Measurements from ENCODE around the gene IL26. TPM values are rescaled to one million over a fixed set of nuclear protein-coding genes. Genes with fewer than 3 reads are reported as not detected.

The IL26 gene, protein sequence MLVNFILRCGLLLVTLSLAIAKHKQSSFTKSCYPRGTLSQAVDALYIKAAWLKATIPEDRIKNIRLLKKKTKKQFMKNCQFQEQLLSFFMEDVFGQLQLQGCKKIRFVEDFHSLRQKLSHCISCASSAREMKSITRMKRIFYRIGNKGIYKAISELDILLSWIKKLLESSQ
- under 1 TPM; 0.33 to 0.42 TPM for total RNA-seq

DNA sequence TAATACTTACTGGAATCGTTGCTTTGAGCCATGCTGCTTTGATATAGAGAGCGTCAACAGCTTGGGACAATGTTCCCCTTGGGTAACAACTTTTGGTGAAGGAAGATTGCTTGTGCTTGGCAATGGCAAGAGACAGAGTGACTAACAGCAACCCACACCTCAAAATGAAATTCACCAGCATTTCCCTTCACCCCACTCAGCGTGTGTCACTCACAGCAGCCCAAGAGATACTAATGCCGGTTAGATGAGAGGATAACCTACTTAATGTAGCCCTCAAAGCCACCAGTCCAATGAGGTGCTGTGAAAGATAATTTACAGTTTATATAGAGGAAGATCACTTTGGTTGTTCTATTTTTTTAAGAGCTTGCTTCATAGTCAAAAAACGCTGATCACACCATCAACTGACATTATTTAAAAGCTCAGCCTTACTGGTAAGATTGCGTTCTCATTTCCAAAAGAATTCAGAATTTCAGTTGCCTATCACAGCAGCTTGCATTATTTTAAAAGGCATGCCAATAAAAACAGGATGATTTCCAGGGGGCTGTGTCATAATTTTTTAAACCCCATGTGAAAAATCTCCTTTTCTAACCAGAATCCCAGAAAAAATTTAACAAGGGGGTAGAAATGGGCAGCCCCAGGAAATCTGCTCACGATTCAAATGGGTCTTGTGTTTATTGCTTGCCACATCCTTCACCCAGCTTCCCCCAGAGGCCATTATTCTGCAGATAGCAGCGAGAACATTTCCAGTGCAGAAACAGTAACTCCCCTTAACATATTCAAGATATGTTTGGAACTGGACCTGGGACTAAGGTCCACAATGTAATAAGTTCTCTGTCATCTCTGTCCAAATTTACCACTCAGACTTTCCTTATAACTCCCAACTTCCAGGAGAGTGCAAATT lies at the start of gene IL26:
Gene IL26, minus strand, starts transcription at position 235 of the 901 bp plus-strand sequence. Its CDS starts 54 bp downstream, at position 181.
- intact Hi-C loops (cut with micrococcal nuclease): no loop called here
- no peaks in the 10 kb centered on the region for H3K36me3 Mint-ChIP-seq (ENCODE audit: low read depth)
- peaks cover 7% of the 10 kb centered on the region for H3K4me1 Mint-ChIP-seq (ENCODE audit: low read depth)
- H3K27ac Mint-ChIP-seq: no peak within 1 kb of the TSS
- no peaks in the 10 kb centered on the region for H3K9me3 Mint-ChIP-seq
- DNase-seq: no peak
- H3K4me3 Mint-ChIP-seq: no peak within 1 kb of the TSS
- CTCF ChIA-PET: interaction anchor here (4.6 to 6.1 kb wide), 2 partner anchors 11 to 91 kb away, joined by 41 to 132 read pairs; no protein-coding TSS in a partner anchor
- peaks cover 3% of the 10 kb centered on the region for H3K27me3 Mint-ChIP-seq (ENCODE audit: low read depth)

DNA sequence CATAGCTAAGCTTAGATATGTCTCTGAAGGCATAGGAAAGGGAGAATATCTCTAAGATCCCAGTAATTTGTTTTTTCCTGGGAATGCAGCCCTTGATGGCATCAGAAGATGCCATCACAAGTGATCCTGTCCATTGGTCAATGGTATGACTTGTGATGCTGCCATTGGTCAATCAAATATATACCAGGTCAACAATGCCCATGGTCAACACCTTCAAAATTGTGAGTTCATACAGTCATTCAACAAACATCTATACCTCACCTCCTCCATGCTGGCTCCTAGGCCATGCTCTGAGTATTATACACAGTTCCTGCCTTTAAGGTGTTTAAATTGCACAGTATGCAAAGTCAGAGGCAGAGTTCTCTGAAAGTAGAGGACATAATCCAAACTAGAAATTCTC lies 47.1 kb upstream of the IL26 start:
- DNase-seq: no peak
- no peak overlapping the region for H3K27ac Mint-ChIP-seq
- H3K27me3 Mint-ChIP-seq (ENCODE audit: low read depth): peaks cover 29% of the 10 kb centered on the region
- CTCF ChIA-PET: interaction anchor here (2.7 kb wide), 1 partner anchor 50 kb away, joined by 7 read pairs; no protein-coding TSS in a partner anchor
- intact Hi-C loops (cut with micrococcal nuclease): no loop called here
- H3K4me3 Mint-ChIP-seq: no peak overlapping the region
- H3K4me1 Mint-ChIP-seq (ENCODE audit: low read depth): peaks cover 14% of the 10 kb centered on the region
- no peaks in the 10 kb centered on the region for H3K36me3 Mint-ChIP-seq (ENCODE audit: low read depth)
- no peaks in the 10 kb centered on the region for H3K9me3 Mint-ChIP-seq

DNA sequence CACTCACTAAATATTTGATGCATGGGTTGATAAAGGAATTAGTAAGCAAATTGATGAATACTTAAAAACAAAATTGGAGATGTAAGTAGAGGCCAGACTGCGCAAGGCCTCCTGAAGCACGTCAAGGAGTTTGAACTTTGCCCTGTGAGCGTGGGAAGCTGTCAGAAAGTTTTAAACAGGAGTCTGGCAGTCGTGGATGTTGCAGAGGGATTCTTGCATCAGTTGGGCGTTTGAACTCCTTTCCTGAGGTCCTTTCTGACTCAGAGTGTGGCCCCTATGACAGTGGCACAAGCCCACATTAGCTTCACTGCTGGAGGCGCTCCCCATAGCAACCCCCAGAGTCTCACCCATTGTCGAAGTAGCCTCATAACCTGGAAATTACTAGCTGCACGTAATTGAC lies 45.7 kb upstream of the IL26 start:
- no peaks in the 10 kb centered on the region for H3K36me3 Mint-ChIP-seq (ENCODE audit: low read depth)
- intact Hi-C loops (cut with micrococcal nuclease): no loop called here
- no peak overlapping the region for H3K27ac Mint-ChIP-seq
- H3K4me3 Mint-ChIP-seq: no peak overlapping the region
- H3K27me3 Mint-ChIP-seq (ENCODE audit: low read depth): peaks cover 28% of the 10 kb centered on the region
- CTCF ChIA-PET: interaction anchor here (2.7 kb wide), 1 partner anchor 48 kb away, joined by 7 read pairs; no protein-coding TSS in a partner anchor
- peaks cover 8% of the 10 kb centered on the region for H3K4me1 Mint-ChIP-seq (ENCODE audit: low read depth)
- H3K9me3 Mint-ChIP-seq: no peaks in the 10 kb centered on the region
- DNase-seq: no peak

DNA sequence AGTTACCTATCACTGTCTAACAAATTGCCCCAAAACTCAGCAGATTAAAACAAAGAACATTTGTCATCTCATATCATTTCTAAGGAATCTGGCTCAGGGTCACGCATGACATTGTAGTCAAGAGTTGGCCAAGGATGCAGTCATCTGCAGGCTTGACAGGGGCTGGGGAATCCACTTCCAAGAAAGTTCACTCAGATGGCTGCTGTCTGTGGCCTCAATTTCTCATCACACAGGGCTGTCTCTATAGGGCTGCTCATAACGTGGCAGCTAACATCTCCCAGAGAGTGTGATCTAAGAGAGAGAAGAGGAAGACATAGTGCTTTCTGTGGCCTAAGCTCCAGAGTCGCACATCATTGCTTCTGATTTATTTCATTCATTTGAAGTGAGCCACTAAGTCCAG lies 44.7 kb upstream of the IL26 start:
- H3K4me1 Mint-ChIP-seq (ENCODE audit: low read depth): peaks cover 8% of the 10 kb centered on the region
- CTCF ChIA-PET: no interaction called here
- no peaks in the 10 kb centered on the region for H3K36me3 Mint-ChIP-seq (ENCODE audit: low read depth)
- no peak for DNase-seq
- no peaks in the 10 kb centered on the region for H3K9me3 Mint-ChIP-seq
- H3K4me3 Mint-ChIP-seq: no peak overlapping the region
- intact Hi-C loops (cut with micrococcal nuclease): no loop called here
- H3K27ac Mint-ChIP-seq: no peak overlapping the region
- peaks cover 26% of the 10 kb centered on the region for H3K27me3 Mint-ChIP-seq (ENCODE audit: low read depth)

DNA sequence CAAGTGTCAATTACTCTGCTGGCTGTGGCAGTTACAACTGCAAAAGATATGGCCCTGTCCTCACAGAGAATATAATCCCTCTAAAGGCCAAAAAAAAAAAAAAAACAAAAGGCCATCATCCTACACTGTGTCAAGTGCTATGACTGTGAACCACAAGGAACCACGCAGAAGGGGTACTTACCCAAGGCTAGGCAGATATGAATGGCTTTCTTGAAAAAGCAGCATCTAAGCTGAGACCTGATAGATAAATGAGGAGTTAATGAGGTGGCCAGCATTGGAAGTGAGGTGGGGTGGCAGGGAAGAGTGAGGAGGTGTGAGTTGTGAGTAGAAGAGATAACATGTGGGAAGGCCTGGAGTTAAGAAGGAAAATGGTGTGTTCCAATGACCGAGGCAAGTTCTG lies 44.2 kb upstream of the IL26 start:
- no peak for DNase-seq
- H3K36me3 Mint-ChIP-seq (ENCODE audit: low read depth): no peaks in the 10 kb centered on the region
- no peak overlapping the region for H3K4me3 Mint-ChIP-seq
- H3K27me3 Mint-ChIP-seq (ENCODE audit: low read depth): peaks cover 27% of the 10 kb centered on the region
- CTCF ChIA-PET: interaction anchor here (0.9 kb wide), 1 partner anchor 46 kb away, joined by 3 read pairs; no protein-coding TSS in a partner anchor
- peaks cover 10% of the 10 kb centered on the region for H3K4me1 Mint-ChIP-seq (ENCODE audit: low read depth)
- intact Hi-C loops (cut with micrococcal nuclease): no loop called here
- H3K9me3 Mint-ChIP-seq: no peaks in the 10 kb centered on the region
- H3K27ac Mint-ChIP-seq: no peak overlapping the region

DNA sequence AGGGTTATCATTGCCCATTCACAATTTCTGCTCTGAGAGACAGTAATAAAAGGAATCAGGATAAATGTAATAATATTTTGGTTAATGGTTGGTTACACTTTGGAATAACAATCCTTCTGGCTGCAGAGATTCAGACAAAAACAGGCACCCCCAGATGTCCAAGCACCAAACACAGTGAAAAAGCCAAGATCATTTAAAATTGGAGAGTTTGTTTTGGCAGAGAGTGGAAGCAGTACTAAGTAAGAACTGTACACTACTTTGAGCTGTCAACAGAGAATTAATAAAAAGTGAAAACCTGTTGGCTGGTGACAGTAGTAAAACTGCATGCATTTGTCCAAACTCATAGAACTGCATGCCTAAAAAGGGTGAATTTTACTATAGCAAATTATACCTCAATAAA lies 43.4 kb upstream of the IL26 start:
- Mint-ChIP-seq H3K4me3 (no peak overlapping the region), H3K27me3 (ENCODE audit: low read depth) (peaks cover 35% of the 10 kb centered on the region), H3K36me3 (ENCODE audit: low read depth) (no peaks in the 10 kb centered on the region), H3K9me3 (no peaks in the 10 kb centered on the region), H3K27ac (no peak overlapping the region), H3K4me1 (ENCODE audit: low read depth) (peaks cover 12% of the 10 kb centered on the region)
- intact Hi-C loops (cut with micrococcal nuclease): loop anchor here (1.0 kb wide), 1 partner anchor 7 kb away; no protein-coding TSS in a partner anchor
- DNase-seq: no peak
- CTCF ChIA-PET: interaction anchor here (0.9 kb wide), 1 partner anchor 47 kb away, joined by 3 read pairs; no protein-coding TSS in a partner anchor

DNA sequence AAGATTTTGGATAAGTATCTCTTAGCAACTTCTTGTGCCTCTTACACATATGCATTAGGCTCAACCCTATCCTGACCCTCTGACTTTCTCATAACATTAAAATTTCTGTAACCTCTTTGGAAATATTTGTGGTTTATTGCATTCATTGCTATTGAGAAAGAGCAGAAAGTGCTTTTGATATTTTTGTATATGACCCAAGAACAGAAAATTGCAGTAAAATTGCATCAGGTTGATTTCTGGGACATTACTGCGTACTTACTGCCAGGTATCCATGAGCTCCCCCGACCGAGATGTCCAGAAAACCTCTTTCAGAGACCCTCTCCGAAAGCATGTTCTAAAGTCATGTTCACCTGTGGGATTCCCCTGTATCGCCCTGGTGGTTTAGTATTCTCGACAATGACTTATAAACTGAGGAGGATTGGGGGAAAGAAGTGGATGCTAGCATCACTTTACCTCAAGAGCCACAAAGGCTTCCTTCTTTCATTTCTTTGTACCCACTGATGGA lies 42.3 kb upstream of the IL26 start:
- no peak overlapping the region for H3K27ac Mint-ChIP-seq
- CTCF ChIA-PET: no interaction called here
- peaks cover 41% of the 10 kb centered on the region for H3K27me3 Mint-ChIP-seq (ENCODE audit: low read depth)
- peaks cover 12% of the 10 kb centered on the region for H3K4me1 Mint-ChIP-seq (ENCODE audit: low read depth)
- no peaks in the 10 kb centered on the region for H3K9me3 Mint-ChIP-seq
- peak; percentile 16 for DNase-seq
- intact Hi-C loops (cut with micrococcal nuclease): loop anchor here (1.0 kb wide), 1 partner anchor 8 kb away; no protein-coding TSS in a partner anchor
- H3K36me3 Mint-ChIP-seq (ENCODE audit: low read depth): no peaks in the 10 kb centered on the region
- H3K4me3 Mint-ChIP-seq: no peak overlapping the region

DNA sequence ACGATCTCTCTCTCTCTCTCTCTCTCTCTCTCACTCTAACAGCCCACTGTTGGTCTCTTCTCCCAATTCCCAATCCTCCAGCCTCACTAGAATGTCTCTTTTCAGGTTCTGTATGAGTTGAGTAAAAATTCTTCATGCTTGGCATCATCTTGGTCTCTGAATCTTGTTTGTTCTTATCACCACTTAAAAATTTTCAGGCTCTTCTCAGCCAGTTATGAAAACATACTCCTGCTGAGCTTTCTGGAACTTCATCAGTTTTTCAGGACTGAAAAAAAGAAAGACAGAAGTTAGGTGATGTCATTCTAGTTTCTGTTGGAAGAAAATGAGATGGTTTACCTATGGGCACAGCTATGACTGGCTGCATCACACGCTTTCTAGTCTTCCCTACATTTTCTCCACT lies 39.2 kb upstream of the IL26 start:
- Mint-ChIP-seq H3K36me3 (ENCODE audit: low read depth) (no peaks in the 10 kb centered on the region), H3K9me3 (no peaks in the 10 kb centered on the region), H3K27ac (no peak overlapping the region), H3K4me3 (no peak overlapping the region), H3K27me3 (ENCODE audit: low read depth) (peaks cover 36% of the 10 kb centered on the region), H3K4me1 (ENCODE audit: low read depth) (peaks cover 28% of the 10 kb centered on the region)
- intact Hi-C loops (cut with micrococcal nuclease): no loop called here
- no peak for DNase-seq
- CTCF ChIA-PET: no interaction called here

DNA sequence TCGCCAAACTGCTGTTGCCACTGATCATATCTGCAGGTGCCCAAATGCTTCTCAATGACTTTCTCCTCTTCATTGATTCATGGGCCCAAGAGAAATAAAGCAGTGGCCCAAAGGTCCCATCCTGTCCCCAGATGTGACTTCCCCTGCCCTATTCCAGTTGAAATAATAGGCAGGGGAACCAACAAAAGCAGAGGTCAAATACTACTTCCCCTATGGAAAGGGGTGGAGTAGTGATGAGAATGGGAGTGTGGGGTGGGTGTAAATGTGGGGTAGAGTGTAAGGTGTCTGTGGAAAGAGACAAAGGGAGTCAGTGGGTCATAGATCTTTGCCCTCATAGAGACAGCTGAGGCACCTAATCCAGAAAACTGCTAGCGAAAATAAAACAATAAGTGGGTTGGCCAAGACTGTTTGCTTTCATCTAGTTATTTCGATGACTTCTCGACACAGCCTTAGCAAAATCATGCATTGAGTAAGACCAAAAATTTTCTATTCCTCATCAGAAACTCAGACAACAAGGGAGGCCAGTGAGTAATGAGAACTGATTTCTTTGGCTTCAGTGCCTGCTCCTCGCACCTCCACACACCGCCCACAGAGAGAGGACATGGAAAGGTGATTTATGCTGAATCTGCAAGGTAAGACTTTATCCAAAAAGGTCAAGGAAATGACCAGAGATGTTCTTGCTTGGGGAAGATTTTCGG lies 38.7 kb upstream of the IL26 start:
- peaks cover 34% of the 10 kb centered on the region for H3K4me1 Mint-ChIP-seq (ENCODE audit: low read depth)
- CTCF ChIA-PET: no interaction called here
- intact Hi-C loops (cut with micrococcal nuclease): no loop called here

DNA sequence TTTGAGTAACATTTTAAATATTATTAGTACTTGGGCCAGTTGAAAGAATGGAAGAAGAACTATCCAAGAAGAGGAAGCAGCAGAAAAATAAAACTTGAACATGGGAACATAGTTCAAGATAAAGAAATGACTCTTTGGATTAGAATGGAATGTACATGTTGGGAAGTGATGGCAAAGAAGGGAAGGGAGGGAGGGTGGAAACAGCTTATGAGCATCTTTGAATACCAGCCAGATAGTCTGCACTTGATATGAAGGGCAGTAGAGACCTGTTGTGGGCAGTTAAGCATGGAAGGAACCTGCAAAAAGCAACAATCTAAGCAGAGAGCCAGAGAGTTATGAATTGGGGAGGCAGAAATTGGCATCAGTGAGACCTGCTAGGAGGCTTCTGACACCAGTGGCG lies 37.8 kb upstream of the IL26 start:
- CTCF ChIA-PET: no interaction called here
- Mint-ChIP-seq H3K27me3 (ENCODE audit: low read depth) (peaks cover 24% of the 10 kb centered on the region), H3K9me3 (no peaks in the 10 kb centered on the region), H3K36me3 (ENCODE audit: low read depth) (no peaks in the 10 kb centered on the region), H3K27ac (no peak overlapping the region), H3K4me3 (no peak overlapping the region), H3K4me1 (ENCODE audit: low read depth) (peaks cover 36% of the 10 kb centered on the region)
- intact Hi-C loops (cut with micrococcal nuclease): no loop called here
- no peak for DNase-seq

More for the DNA sequence above, 38.7 kb upstream of the IL26 start:
- Mint-ChIP-seq H3K4me3 (no peak overlapping the region), H3K9me3 (no peaks in the 10 kb centered on the region), H3K27ac (no peak overlapping the region), H3K27me3 (ENCODE audit: low read depth) (peaks cover 31% of the 10 kb centered on the region), H3K36me3 (ENCODE audit: low read depth) (no peaks in the 10 kb centered on the region)
- no peak for DNase-seq

DNA sequence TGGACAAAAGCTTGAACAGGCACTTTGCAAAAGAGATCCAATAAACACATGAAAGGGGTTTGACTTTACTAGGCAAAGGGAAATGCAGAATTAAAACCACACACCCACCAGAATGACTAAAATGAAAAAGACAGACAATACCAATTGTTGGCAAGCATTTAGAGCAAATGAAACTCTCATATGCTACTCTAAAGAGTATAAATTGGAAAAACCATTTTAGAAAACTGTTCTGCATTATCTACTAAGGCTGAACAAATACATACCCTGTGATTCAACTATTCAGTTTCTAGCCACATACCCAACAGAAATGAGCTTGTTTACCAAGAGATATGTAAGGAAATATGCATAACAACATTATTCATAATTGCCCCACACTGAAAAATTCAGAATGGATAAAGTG lies 36.3 kb upstream of the IL26 start:
- Mint-ChIP-seq H3K4me3 (no peak overlapping the region), H3K27ac (no peak overlapping the region), H3K4me1 (ENCODE audit: low read depth) (peaks cover 28% of the 10 kb centered on the region), H3K36me3 (ENCODE audit: low read depth) (no peaks in the 10 kb centered on the region), H3K27me3 (ENCODE audit: low read depth) (peaks cover 26% of the 10 kb centered on the region), H3K9me3 (no peaks in the 10 kb centered on the region)
- intact Hi-C loops (cut with micrococcal nuclease): no loop called here
- CTCF ChIA-PET: interaction anchor here (0.6 to 1.7 kb wide), 4 partner anchors 12 to 55 kb away, joined by 3 to 10 read pairs (median 4); no protein-coding TSS in a partner anchor
- DNase-seq: no peak

DNA sequence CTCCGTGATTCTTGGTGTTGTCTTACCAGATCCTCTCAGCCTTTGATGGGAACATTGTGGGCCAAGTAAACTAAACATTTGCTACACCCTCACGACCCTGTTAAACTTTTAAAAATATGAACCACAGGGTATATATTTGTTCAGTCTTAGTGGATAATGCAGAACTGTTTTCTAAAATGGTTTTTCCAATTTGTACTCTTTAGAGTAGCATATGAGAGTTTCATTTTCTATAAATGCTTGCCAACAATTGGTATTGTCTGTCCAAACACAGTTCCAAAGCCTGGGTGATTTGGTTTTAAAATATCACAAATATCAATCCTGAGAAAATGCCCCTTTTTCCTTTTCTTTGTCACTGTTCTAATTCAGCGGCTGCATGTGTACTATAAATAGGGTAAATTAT lies 34.5 kb upstream of the IL26 start:
- CTCF ChIA-PET: interaction anchor here (1.4 kb wide), 1 partner anchor 37 kb away, joined by 5 read pairs; no protein-coding TSS in a partner anchor
- Mint-ChIP-seq H3K27ac (no peak overlapping the region), H3K4me3 (no peak overlapping the region), H3K9me3 (no peaks in the 10 kb centered on the region), H3K36me3 (ENCODE audit: low read depth) (no peaks in the 10 kb centered on the region), H3K27me3 (ENCODE audit: low read depth) (peaks cover 22% of the 10 kb centered on the region), H3K4me1 (ENCODE audit: low read depth) (peaks cover 28% of the 10 kb centered on the region)
- intact Hi-C loops (cut with micrococcal nuclease): no loop called here
- DNase-seq: no peak

All from activated naive CD4-positive, alpha-beta T cell treated with anti-CD3 and anti-CD28 coated beads for 36 hours (primary cell).